T-helper 1 cell treated with Interleukin-12 subunit alpha and Interleukin-12 subunit beta and Interleukin-4 antibody, amounts not matched to agents 30 ng/mL and 1 ng/mL, for 36 hours (primary cell): ENCODE measurements around the gene BCAP31. TPM values are rescaled to one million over a fixed set of nuclear protein-coding genes. Genes with fewer than 3 reads are reported as not detected.
"Not testable (repeated sequence)": the region's sequence is repeated elsewhere in the genome, so short reads cannot be mapped to it uniquely, and the experiment has no call there.

ENCODE experiments used
- intact Hi-C: fragments of 100-400 bp; cut with micrococcal nuclease; formaldehyde crosslinking; loops from one replicate; pipeline ENCODE4 v1.15.1; 2024
- total RNA-seq: library from RNA; stranded (reverse); gene quantifications from 2 replicates; pipeline ENCODE4 v1.2.3, GENCODE V29; 2022

Gene BCAP31
- total RNA-seq, 1 donor from 2014 or later = 168 TPM

DNA sequence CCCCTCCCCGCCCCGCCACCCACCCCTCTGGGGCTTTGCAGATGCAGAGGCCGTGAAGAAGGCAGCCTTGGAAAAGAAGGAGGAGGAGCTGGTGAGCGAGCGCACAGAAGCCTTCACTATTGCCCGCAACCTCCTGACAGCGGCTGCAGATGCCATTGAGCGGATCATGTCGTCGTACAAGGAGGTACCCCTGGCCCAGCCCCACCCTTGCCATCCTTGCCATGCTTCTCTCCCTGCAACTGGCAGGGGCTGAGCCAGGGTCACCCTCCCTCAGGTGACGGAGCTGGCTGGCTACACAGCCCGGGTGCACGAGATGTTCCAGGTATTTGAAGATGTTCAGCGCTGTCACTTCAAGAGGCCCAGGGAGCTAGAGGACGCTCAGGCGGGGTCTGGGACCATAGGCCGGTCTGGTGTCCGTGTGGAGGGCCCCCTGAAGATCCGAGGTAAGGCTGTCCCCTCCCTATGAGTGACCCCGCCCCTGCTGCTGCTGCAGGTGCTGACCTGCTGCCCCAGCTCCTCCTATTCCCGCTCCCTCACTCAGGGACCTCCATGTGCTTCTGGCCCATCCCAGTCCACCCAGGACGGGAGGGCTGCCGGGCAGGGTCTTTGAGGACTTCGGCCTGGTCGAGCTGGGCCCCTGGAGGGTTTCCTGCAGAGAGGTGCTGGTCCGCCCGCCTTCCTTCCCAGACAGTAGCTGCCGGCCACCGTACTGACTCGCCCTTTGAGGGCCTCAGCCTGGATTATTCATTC is 12.1 kb upstream of the BCAP31 start:
- intact Hi-C loops = no loop called here

- intact Hi-C loops = no loop called here
These were observed 11.1 kb upstream of the BCAP31 start for GRCh38 chrX:153735274-153735673.

DNA sequence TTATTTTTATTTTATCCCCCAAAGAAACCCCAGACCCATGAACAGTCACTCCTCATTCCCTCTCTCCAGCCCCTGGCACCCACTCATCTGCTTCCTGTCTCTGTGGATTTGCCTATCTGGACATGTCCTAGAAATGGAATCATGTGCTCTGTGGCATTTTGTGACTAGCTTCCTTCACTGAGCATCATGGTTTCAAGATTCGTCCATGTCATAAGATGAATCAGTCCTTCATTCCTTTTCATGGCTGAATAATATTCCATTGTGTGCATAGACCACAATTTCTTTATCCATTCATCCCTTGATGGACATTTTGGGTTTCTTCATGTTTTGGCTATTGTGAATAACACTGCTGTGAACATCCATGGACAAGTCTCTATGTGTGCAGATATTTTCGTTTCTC is 10.7 kb upstream of the BCAP31 start:
- intact Hi-C loops = no loop called here

DNA sequence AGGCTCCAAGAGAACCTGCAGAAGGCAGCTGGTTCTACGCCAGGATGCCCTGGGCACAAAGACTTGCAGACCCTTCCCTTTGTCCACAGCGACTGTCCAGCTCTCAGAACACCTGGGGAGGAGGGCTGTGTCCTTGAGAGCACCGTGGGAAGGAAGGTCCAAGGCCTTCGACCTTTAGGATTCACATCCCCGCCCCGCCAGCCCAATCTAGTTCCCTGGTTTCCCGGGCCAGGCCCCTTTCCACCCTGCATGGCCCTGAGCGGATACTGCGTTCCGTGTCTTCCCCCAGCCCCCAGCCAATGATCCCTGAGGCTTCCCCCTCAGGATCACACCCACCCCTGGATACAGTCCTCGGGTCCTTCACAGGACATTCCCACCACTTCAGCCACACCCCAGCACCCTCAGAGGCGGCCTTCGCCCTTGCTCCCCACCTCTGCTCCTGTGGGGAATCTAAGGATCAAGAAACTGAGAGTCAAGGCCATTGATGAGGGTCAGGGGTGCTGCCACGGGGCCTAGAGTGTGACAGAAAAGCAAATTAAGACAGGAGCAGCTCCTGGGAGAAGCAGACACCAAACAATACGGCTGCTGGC is 9.6 kb upstream of the BCAP31 start:
- intact Hi-C loops = no loop called here

DNA sequence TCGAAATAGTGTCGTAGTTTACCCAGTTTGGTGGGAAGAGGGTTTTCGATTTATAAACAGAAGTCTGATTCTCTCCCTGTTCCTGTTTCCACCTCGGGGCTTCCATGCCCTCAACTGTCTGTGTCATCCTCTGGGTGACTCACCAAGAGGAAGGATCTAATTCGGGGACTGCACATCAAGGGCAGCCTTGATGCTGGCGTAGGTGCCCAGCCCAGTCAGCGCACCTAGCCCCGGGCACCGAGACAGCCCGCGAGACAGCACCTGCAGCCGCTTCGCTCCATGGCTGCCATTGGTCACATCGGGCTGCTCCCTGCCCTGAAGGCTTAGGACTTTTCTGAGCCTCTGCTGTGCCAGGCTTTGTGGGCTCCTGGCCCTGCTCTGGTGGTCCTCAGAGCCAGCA is 8.2 kb upstream of the BCAP31 start:
- intact Hi-C loops = no loop called here

GRCh38 chrX:153731845-153732215 is 7.6 kb upstream of the BCAP31 start:
- intact Hi-C loops = no loop called here

- intact Hi-C loops = no loop called here
These were observed 7.1 kb upstream of the BCAP31 start for GRCh38 chrX:153731117-153731844.

GRCh38 chrX:153730115-153730514 is 5.9 kb upstream of the BCAP31 start:
- intact Hi-C loops = not testable (repeated sequence)

GRCh38 chrX:153728951-153729631 is 4.9 kb upstream of the BCAP31 start:
- intact Hi-C loops = loop anchor here (10.0 kb wide), 2 partner anchors 646 to 786 kb away; partner anchors contain the start of genes EMD, FAM3A and FLNA

- intact Hi-C loops = loop anchor here (10.0 kb wide), 2 partner anchors 647 to 787 kb away; partner anchors contain the start of genes EMD, FAM3A and FLNA
These were observed 3.9 kb upstream of the BCAP31 start for GRCh38 chrX:153728095-153728494.

- intact Hi-C loops = loop anchor here (10.0 kb wide), 2 partner anchors 647 to 787 kb away; partner anchors contain the start of genes EMD, FAM3A and FLNA
These were observed 3.1 kb upstream of the BCAP31 start for GRCh38 chrX:153727123-153727931.

- intact Hi-C loops = loop anchor here (10.0 kb wide), 2 partner anchors 648 to 788 kb away; partner anchors contain the start of genes EMD, FAM3A and FLNA
These were observed 2.3 kb upstream of the BCAP31 start for GRCh38 chrX:153726286-153727122.

DNA sequence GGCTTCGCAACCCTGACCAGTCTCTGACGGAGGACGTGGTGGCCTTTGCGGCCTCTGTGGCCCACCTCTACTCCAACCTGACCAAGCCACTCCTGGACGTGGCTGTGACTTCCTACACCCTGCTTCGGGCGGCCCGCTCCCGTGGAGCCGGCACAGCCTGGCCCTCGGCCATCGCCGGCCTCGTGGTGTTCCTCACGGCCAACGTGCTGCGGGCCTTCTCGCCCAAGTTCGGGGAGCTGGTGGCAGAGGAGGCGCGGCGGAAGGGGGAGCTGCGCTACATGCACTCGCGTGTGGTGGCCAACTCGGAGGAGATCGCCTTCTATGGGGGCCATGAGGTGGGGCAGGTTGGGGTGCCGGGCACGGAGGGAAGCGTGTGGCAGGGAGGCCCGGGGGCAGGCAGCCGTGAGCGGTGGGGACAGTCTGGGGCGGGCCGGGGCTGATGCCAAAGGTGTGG is 1.7 kb upstream of the BCAP31 start:
- intact Hi-C loops = loop anchor here (2.0 to 10.0 kb wide), 3 partner anchors 649 to 895 kb away; partner anchors contain the start of genes CETN2, EMD, FAM3A and FLNA

GRCh38 chrX:153725039-153725831 is 1.0 kb upstream of the BCAP31 start:
- intact Hi-C loops = loop anchor here (2.0 to 10.0 kb wide), 3 partner anchors 650 to 894 kb away; partner anchors contain the start of genes CETN2, EMD, FAM3A and FLNA

GRCh38 chrX:153723351-153724251 is 586 bp downstream of the BCAP31 start:
- intact Hi-C loops = loop anchor here (1.0 to 10.0 kb wide), 11 partner anchors 36 to 893 kb away; partner anchors contain the start of genes CCNQ, CETN2, EMD and FAM3A

DNA sequence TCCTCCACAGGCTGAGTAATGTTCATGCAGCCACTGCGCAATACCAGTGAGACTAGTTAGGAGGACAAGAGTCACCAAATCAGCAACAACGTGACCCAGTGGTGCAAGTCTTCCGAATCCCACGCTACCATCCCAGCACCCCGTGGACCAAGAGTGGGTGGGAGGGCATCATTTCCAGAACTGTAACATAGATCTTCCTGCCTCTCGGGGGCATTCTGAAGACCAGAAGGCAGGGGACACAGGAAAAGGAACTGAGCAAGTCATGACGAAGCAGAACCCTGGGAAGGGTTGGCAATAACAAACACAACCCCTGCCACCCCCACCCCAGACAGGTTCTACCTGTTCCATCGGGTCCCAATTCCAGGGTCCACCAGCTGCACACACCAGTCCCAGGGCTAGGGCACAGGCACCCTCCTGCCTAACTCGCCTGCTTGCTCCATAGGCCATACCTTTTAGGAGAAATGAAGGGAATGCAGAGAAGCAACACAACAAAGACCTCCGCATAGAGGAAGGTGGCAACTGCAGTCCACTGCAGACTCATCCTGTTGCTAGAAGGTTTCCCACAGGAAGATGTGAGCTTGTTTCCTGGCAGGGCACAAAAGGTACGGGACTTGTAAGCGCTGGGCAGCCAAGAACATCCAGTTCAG is 1.4 kb downstream of the BCAP31 start:
- intact Hi-C loops = loop anchor here (10.0 kb wide), 2 partner anchors 652 to 792 kb away; partner anchors contain the start of genes EMD, FAM3A and FLNA

- intact Hi-C loops = loop anchor here (10.0 kb wide), 2 partner anchors 655 to 795 kb away; partner anchors contain the start of genes EMD, FAM3A and FLNA
These were observed 4.5 kb downstream of the BCAP31 start for GRCh38 chrX:153719701-153720100.
